Natural killer cell (primary cell): Measurements from ENCODE around the gene OLR1. TPM values are rescaled to one million over a fixed set of nuclear protein-coding genes. Genes with fewer than 3 reads are reported as not detected.

Experiments used
- ATAC-seq, 3 donors: fragments of 150-1000 bp in 2 of 3; fragments of 200-7000 bp in 1 of 3; cut with Tn5 transposase; 1 replicate in 1 of 3; 2 replicates in 2 of 3; pipeline ENCODE4 v1.10.0; 2021; ENCODE audit warnings: mild to moderate bottlenecking in 2 of 3, moderate library complexity in 2 of 3
- DNase-seq, 2 donors: peaks; one replicate each; pipeline versions ENCODE4 v3.0.0 to v3.0.0-alpha.2; 2013 to 2021; ENCODE audit warnings: mixed read lengths in 1 of 2
- H3K27ac ChIP-seq: one replicate; pipeline ENCODE4 v1.5.1; 2013; ENCODE audit warnings: mild to moderate bottlenecking, low read length
- H3K27me3 ChIP-seq: one replicate; pipeline ENCODE4 v1.6.1; 2013; ENCODE audit warnings: low read length; ENCODE audit not compliant: control insufficient read depth, insufficient read depth
- H3K36me3 ChIP-seq: one replicate; pipeline ENCODE4 v1.6.1; 2013; ENCODE audit warnings: low read length; ENCODE audit not compliant: control insufficient read depth, insufficient read depth
- H3K4me1 ChIP-seq: one replicate; pipeline ENCODE4 v1.6.1; 2013; ENCODE audit warnings: low read length; ENCODE audit not compliant: control insufficient read depth, insufficient read depth
- H3K4me3 ChIP-seq: one replicate; pipeline ENCODE4 v1.5.1; 2013; ENCODE audit warnings: low read length
- H3K9me3 ChIP-seq: one replicate; pipeline ENCODE4 v1.6.1; 2013; ENCODE audit warnings: low read length; ENCODE audit not compliant: control insufficient read depth, insufficient read depth
- H3K27ac Mint-ChIP-seq, 2 donors: one replicate each; pipeline ENCODE4 v1.8.0; 2022; ENCODE audit warnings: mild to moderate bottlenecking in 2 of 2, mixed read lengths in 2 of 2, moderate library complexity in 1 of 2
- H3K27me3 Mint-ChIP-seq, 2 donors: one replicate each; pipeline ENCODE4 v1.8.0; 2022; ENCODE audit warnings: low read depth in 2 of 2, mixed read lengths in 2 of 2
- H3K36me3 Mint-ChIP-seq: one replicate; pipeline ENCODE4 v1.8.0; 2022; ENCODE audit warnings: mixed read lengths
- H3K4me1 Mint-ChIP-seq, 2 donors: one replicate each; pipeline ENCODE4 v1.8.0; 2022; ENCODE audit warnings: mixed read lengths in 2 of 2
- H3K4me3 Mint-ChIP-seq: one replicate; pipeline ENCODE4 v1.8.0; 2022; ENCODE audit warnings: mild to moderate bottlenecking, moderate library complexity, mixed read lengths
- H3K9me3 Mint-ChIP-seq, 2 donors: one replicate each; pipeline ENCODE4 v1.8.0; 2022; ENCODE audit warnings: mixed read lengths in 2 of 2
- CTCF ChIP-seq: fragments of 200-600 bp; IDR thresholded peaks from one replicate; pipeline ENCODE4 v1.8.0; 2022; ENCODE audit warnings: antibody characterized with exemption
- WGBS: methylation state at CpG from one replicate; pipeline ENCODE4 v1.1.7; 2013; ENCODE audit warnings: missing lambda C conversion rate; ENCODE audit not compliant: insufficient coverage; 5-methylcytosine and 5-hydroxymethylcytosine counted together
- intact Hi-C: fragments of 100-400 bp; cut with micrococcal nuclease; formaldehyde crosslinking; loops from one replicate; pipeline ENCODE4 v1.14.2; 2022
- total RNA-seq, 4 donors: library from RNA; stranded (reverse); fragments of 120-200 nt in 1 of 4; gene quantifications; one replicate each; pipeline versions ENCODE4 v1.2.3 to v1.2.4, GENCODE V29; 2013 to 2022

Gene OLR1
- total RNA-seq, 3 donors from 2014 or later (not counting 1 experiment from before 2014, with no cell fraction given), result 2.3 to 3.1 TPM; not detected in 1

GRCh38 chr12:10175846-10176636 is 4.1 kb upstream of the OLR1 start:
- no peak for TF ChIP-seq CTCF
- Mint-ChIP-seq H3K27ac (no peak overlapping the region), H3K27me3 (peaks cover 20 to 41% of the 10 kb centered on the region in 2 donors), H3K4me1 (no peaks in the 10 kb centered on the region), H3K36me3 (no peaks in the 10 kb centered on the region), H3K4me3 (no peak overlapping the region), H3K9me3 (no peaks in the 10 kb centered on the region)
- ATAC-seq (no peak), DNase-seq (peak in 1 of 2 donors; percentile 7)
- WGBS, result 87% methylated on average over 4 of the region's 5 CpGs
- Histone ChIP-seq H3K9me3 (no peaks in the 10 kb centered on the region), H3K27me3 (no peaks in the 10 kb centered on the region), H3K4me3 (no peak overlapping the region), H3K36me3 (no peaks in the 10 kb centered on the region), H3K4me1 (no peaks in the 10 kb centered on the region), H3K27ac (no peak overlapping the region)
- intact Hi-C loops, result no loop called here

GRCh38 chr12:10174986-10175614 is 3.2 kb upstream of the OLR1 start:
- Histone ChIP-seq H3K4me3 (no peak overlapping the region), H3K27ac (no peak overlapping the region), H3K36me3 (no peaks in the 10 kb centered on the region), H3K4me1 (no peaks in the 10 kb centered on the region), H3K27me3 (no peaks in the 10 kb centered on the region), H3K9me3 (no peaks in the 10 kb centered on the region)
- no peaks in the 10 kb centered on the region for H3K36me3 Mint-ChIP-seq
- TF ChIP-seq CTCF, result no peak
- DNase-seq (no peak), ATAC-seq (no peak)
- H3K4me1 Mint-ChIP-seq, result no peaks in the 10 kb centered on the region
- H3K27me3 Mint-ChIP-seq, result peaks cover 24 to 49% of the 10 kb centered on the region in 2 donors
- no peak overlapping the region for H3K27ac Mint-ChIP-seq
- intact Hi-C loops, result no loop called here
- no CpG with 5 or more reads among the region's 2 CpGs for WGBS
- no peak overlapping the region for H3K4me3 Mint-ChIP-seq
- H3K9me3 Mint-ChIP-seq, result no peaks in the 10 kb centered on the region

GRCh38 chr12:10170216-10170615 is 1.7 kb downstream of the OLR1 start:
- WGBS, result 77% methylated on average over 5 of the region's 5 CpGs
- Histone ChIP-seq H3K9me3 (no peaks in the 10 kb centered on the region), H3K27me3 (no peaks in the 10 kb centered on the region), H3K36me3 (no peaks in the 10 kb centered on the region), H3K27ac (no peak overlapping the region), H3K4me3 (no peak overlapping the region), H3K4me1 (peaks cover 3% of the 10 kb centered on the region)
- intact Hi-C loops, result no loop called here
- Mint-ChIP-seq H3K36me3 (no peaks in the 10 kb centered on the region), H3K27ac (no peak overlapping the region), H3K27me3 (peaks cover 21 to 42% of the 10 kb centered on the region in 2 donors), H3K9me3 (no peaks in the 10 kb centered on the region), H3K4me1 (no peaks in the 10 kb centered on the region), H3K4me3 (no peak overlapping the region)
- DNase-seq, result no peak
- no peak for TF ChIP-seq CTCF
- ATAC-seq, result no peak
